Fibroblast of the aortic adventitia (primary cell): Measurements from ENCODE around the gene OSBPL9. TPM values are rescaled to one million over a fixed set of nuclear protein-coding genes. Genes with fewer than 3 reads are reported as not detected.
A peak's percentile ranks its signal among the peaks of the same experiment; 100 is the strongest.

ENCODE experiments used
- DNase-seq: peaks from one replicate; pipeline ENCODE4 v3.0.0-alpha.2; 2010; ENCODE audit warnings: low read depth
- H3K4me3 ChIP-seq: 2 replicates; pipeline ENCODE4 v1.5.1; 2011; ENCODE audit warnings: low read depth, mild to moderate bottlenecking, control low read depth, low read length, moderate library complexity
- CTCF ChIP-seq: IDR thresholded peaks from 2 replicates; pipeline ENCODE4 v1.5.1; 2011; ENCODE audit warnings: mild to moderate bottlenecking, low read length, control low read depth, inconsistent platforms; ENCODE audit not compliant: insufficient read depth
- total RNA-seq: library from RNA; depleted of rRNA; stranded (reverse); fragments of >200 nt; gene quantifications from 2 replicates; pipeline ENCODE4 v1.2.3, GENCODE V29; 2012; ENCODE audit warnings: low replicate concordance

OSBPL9 gene
- total RNA-seq, 1 donor, result 52.7 TPM

GRCh38 chr1:51663105-51663504 lies 46.2 kb downstream of the OSBPL9 start:
- peak; percentile 52 for DNase-seq
- no peak overlapping the region for H3K4me3 ChIP-seq
- no peak for TF ChIP-seq CTCF

- no peak for TF ChIP-seq CTCF
- no peak overlapping the region for H3K4me3 ChIP-seq
Observed at GRCh38 chr1:51663721-51664120, 46.8 kb downstream of the OSBPL9 start.

GRCh38 chr1:51664421-51665240 lies 47.7 kb downstream of the OSBPL9 start:
- DNase-seq, result peak; percentile 35
- no peak overlapping the region for H3K4me3 ChIP-seq
- TF ChIP-seq CTCF, result no peak

More at GRCh38 chr1:51663721-51664120, 46.8 kb downstream of the OSBPL9 start:
- no peak for DNase-seq

- H3K4me3 ChIP-seq, result no peak overlapping the region
- peak; percentile 84 for DNase-seq
- no peak for TF ChIP-seq CTCF
Observed at GRCh38 chr1:51666478-51666877, 49.6 kb downstream of the OSBPL9 start.

GRCh38 chr1:51667561-51667960 lies 50.7 kb downstream of the OSBPL9 start:
- no peak for TF ChIP-seq CTCF
- no peak overlapping the region for H3K4me3 ChIP-seq
- DNase-seq, result no peak

GRCh38 chr1:51669272-51669671 lies 52.4 kb downstream of the OSBPL9 start:
- H3K4me3 ChIP-seq, result no peak overlapping the region
- DNase-seq, result no peak
- TF ChIP-seq CTCF, result no peak
